PC-3 (cell line): Measurements from ENCODE around the gene GUCY1B1. TPM values are rescaled to one million over a fixed set of nuclear protein-coding genes. Genes with fewer than 3 reads are reported as not detected.

Experiments used
- ATAC-seq: fragments of 200-7000 bp; cut with Tn5 transposase; 2 replicates; pipeline ENCODE4 v1.9.1; 2020; ENCODE audit warnings: mild to moderate bottlenecking, moderate library complexity
- BruUV-seq: library from RNA; stranded (reverse); fragments of 400-500 nt; replicated peaks from 2 replicates; lab custom pipeline; 2021; lab: Mats Ljungman, UMichigan
- CTCF ChIA-PET: fragments of 300-600 bp; sonication (Branson Sonifier 250); formaldehyde crosslinking; loops from one replicate; lab custom pipeline; 2022; ENCODE audit warnings: antibody characterized with exemption; lab: Charles Lee
- POLR2A ChIA-PET: fragments of 300-600 bp; sonication (Branson Sonifier 250); formaldehyde crosslinking; loops from one replicate; lab custom pipeline; 2022; ENCODE audit warnings: antibody characterized with exemption; ENCODE audit not compliant: unreplicated experiment; lab: Charles Lee
- DNase-seq: peaks from one replicate; pipeline ENCODE4 v3.0.0-alpha.2; 2015
- H2AFZ ChIP-seq: fragments of 300-600 bp; sonication (generic); 2 replicates; pipeline ENCODE4 v1.6.0; 2016; ENCODE audit warnings: antibody characterized with exemption, low read length
- H3F3A ChIP-seq: fragments of 300-600 bp; sonication (generic); one replicate; pipeline ENCODE4 v1.6.0; 2017; ENCODE audit warnings: antibody characterized with exemption, low read length, control low read depth, mild to moderate bottlenecking; ENCODE audit not compliant: unreplicated experiment
- H3K27ac ChIP-seq: fragments of 300-600 bp; sonication (generic); 2 replicates; pipeline ENCODE4 v1.5.1; 2016; ENCODE audit warnings: mild to moderate bottlenecking, low read length
- H3K27me3 ChIP-seq: fragments of 300-600 bp; sonication (generic); 2 replicates; pipeline ENCODE4 v1.6.1; 2016; ENCODE audit warnings: low read length, mixed read lengths
- H3K36me3 ChIP-seq: fragments of 300-600 bp; sonication (generic); 2 replicates; pipeline ENCODE4 v1.6.1; 2016; ENCODE audit warnings: low read depth, mixed run types, low read length, mixed read lengths
- H3K4me1 ChIP-seq: fragments of 300-600 bp; sonication (generic); 2 replicates; pipeline ENCODE4 v1.5.1; 2016; ENCODE audit warnings: low read length; ENCODE audit not compliant: insufficient read depth
- H3K4me2 ChIP-seq: fragments of 300-600 bp; sonication (generic); 2 replicates; pipeline ENCODE4 v1.6.0; 2016; ENCODE audit warnings: low read length
- H3K4me3 ChIP-seq: fragments of 300-600 bp; sonication (generic); 2 replicates; pipeline ENCODE4 v1.5.1; 2016; ENCODE audit warnings: mild to moderate bottlenecking, low read length, mixed read lengths
- H3K79me2 ChIP-seq: fragments of 300-600 bp; sonication (generic); 2 replicates; pipeline ENCODE4 v1.6.1; 2017; ENCODE audit warnings: low read length, mixed read lengths
- H3K9ac ChIP-seq: fragments of 300-600 bp; sonication (generic); 2 replicates; pipeline ENCODE4 v1.6.0; 2016; ENCODE audit warnings: mild to moderate bottlenecking, low read length
- H3K9me2 ChIP-seq: fragments of 300-600 bp; sonication (generic); replicated peaks from 2 replicates; pipeline ENCODE4 v1.6.1; 2016; ENCODE audit warnings: mixed run types, low read length, mixed read lengths
- H3K9me3 ChIP-seq: fragments of 300-600 bp; sonication (generic); 2 replicates; pipeline ENCODE4 v1.6.1; 2016; ENCODE audit warnings: low read length, mixed read lengths
- H4K20me1 ChIP-seq: fragments of 300-600 bp; sonication (generic); 2 replicates; pipeline ENCODE4 v1.6.1; 2016; ENCODE audit warnings: low read length, mixed read lengths
- EZH2 ChIP-seq: fragments of 300-600 bp; sonication (generic); IDR thresholded peaks from one replicate; pipeline ENCODE4 v1.6.1; 2017; ENCODE audit warnings: antibody characterized with exemption, mild to moderate bottlenecking, low read length; ENCODE audit not compliant: unreplicated experiment
- EZH2phosphoT487 ChIP-seq: fragments of 300-600 bp; sonication (generic); IDR thresholded peaks from 2 replicates; pipeline ENCODE4 v1.6.1; 2018; ENCODE audit warnings: mild to moderate bottlenecking, antibody characterized with exemption, low read length, borderline replicate concordance
- intact Hi-C: fragments of 100-400 bp; cut with micrococcal nuclease; formaldehyde crosslinking; loops from 2 replicates; pipeline ENCODE4 v1.9.0; 2023
- total RNA-seq: library from RNA; depleted of rRNA; stranded (reverse); fragments of >200 nt; gene quantifications from 2 replicates; pipeline ENCODE4 v1.2.3, GENCODE V29; 2014; rRNA removed
- TF ChIP-seq, protein P1 (sequence below): fragments of 300-600 bp; sonication (generic); conservative IDR thresholded peaks from 2 replicates; pipeline ENCODE4 v1.5.1; 2017; ENCODE audit warnings: antibody characterized with exemption, low read depth, mild to moderate bottlenecking, low read length

The GUCY1B1 gene
- total RNA-seq, 1 experiment from 2014 or later = 4.4 TPM

DNA sequence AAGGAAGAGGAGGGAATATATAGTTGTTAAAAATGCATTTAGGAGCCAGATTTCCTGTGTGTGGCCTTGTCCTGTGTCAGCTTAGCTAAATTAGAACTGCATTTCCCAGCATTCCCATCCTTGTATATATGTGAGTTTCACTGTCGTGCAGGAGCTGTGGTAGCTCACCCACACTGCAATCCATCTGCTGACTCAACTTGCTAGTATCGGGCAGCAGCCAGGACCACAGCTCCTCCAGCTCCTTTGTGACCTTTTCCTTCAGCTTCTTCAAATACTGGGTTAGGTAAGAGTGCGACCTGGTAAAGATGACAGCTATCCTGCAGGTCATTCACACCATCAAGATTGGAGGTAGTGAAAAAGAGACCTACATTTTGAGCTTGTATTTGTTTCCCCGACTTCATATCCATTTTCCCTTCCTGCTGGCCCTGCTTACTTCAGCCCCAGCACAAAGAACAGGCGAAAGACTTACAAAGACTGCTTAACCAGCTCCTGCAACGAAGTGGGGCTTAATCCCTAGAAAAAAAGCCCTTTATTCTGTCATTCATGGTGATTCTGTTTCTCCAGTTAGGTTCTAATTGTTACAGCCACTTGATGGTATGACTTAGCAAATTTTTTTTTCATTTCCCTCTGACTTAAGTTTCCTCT lies 95.9 kb downstream of the GUCY1B1 start:
- H3K4me3 ChIP-seq = no peak overlapping the region
- no peaks in the 10 kb centered on the region for H3F3A ChIP-seq
- BruUV-seq = no TSS peak
- TF ChIP-seq EZH2 (no peak), EZH2phosphoT487 (no peak)
- TF ChIP-seq, protein P1, sequence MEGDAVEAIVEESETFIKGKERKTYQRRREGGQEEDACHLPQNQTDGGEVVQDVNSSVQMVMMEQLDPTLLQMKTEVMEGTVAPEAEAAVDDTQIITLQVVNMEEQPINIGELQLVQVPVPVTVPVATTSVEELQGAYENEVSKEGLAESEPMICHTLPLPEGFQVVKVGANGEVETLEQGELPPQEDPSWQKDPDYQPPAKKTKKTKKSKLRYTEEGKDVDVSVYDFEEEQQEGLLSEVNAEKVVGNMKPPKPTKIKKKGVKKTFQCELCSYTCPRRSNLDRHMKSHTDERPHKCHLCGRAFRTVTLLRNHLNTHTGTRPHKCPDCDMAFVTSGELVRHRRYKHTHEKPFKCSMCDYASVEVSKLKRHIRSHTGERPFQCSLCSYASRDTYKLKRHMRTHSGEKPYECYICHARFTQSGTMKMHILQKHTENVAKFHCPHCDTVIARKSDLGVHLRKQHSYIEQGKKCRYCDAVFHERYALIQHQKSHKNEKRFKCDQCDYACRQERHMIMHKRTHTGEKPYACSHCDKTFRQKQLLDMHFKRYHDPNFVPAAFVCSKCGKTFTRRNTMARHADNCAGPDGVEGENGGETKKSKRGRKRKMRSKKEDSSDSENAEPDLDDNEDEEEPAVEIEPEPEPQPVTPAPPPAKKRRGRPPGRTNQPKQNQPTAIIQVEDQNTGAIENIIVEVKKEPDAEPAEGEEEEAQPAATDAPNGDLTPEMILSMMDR = no peak
- ChIA-PET CTCF (no interaction called here), POLR2A (no interaction called here)
- no peaks in the 10 kb centered on the region for H3K4me1 ChIP-seq
- no peak overlapping the region for H2AFZ ChIP-seq
- no peak overlapping the region for H3K4me2 ChIP-seq
- H3K27ac ChIP-seq = no peak overlapping the region
- H3K9me3 ChIP-seq = no peaks in the 10 kb centered on the region
- H3K27me3 ChIP-seq = no peaks in the 10 kb centered on the region
- no peak for ATAC-seq
- no peaks in the 10 kb centered on the region for H3K79me2 ChIP-seq
- intact Hi-C loops = no loop called here
- no peak overlapping the region for H3K9ac ChIP-seq
- H3K36me3 ChIP-seq = no peaks in the 10 kb centered on the region
- no peaks in the 10 kb centered on the region for H4K20me1 ChIP-seq
- H3K9me2 ChIP-seq = no peaks in the 10 kb centered on the region
- DNase-seq = no peak

DNA sequence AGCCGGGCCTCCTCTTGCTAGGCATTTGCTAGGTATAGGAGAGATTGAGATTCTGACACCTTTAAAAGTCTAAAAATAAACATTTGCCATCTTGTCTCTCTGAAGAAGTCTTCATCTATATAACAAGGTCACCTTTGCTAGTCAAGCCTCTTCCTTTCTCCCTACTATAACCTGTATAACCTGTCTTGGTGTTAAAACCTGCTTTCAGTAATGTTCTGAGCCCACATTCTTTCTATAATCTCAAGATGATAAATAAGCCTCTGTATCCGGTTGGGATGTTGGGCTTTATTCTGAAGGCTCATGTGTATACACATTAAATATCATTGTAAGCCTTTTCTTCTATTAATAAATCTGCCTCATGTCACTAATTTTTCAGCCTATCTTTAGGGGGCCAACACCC lies 97.1 kb downstream of the GUCY1B1 start:
- no peaks in the 10 kb centered on the region for H3F3A ChIP-seq
- no peak overlapping the region for H3K4me2 ChIP-seq
- H3K36me3 ChIP-seq = no peaks in the 10 kb centered on the region
- no peak overlapping the region for H3K4me3 ChIP-seq
- intact Hi-C loops = no loop called here
- ChIA-PET CTCF (no interaction called here), POLR2A (no interaction called here)
- H3K9me3 ChIP-seq = no peaks in the 10 kb centered on the region
- no TSS peak for BruUV-seq
- H3K9ac ChIP-seq = no peak overlapping the region
- no peak for TF ChIP-seq EZH2
- no peak for TF ChIP-seq EZH2phosphoT487
- TF ChIP-seq, protein P1 = no peak
- H4K20me1 ChIP-seq = no peaks in the 10 kb centered on the region
- ATAC-seq = no peak
- no peaks in the 10 kb centered on the region for H3K4me1 ChIP-seq
- H3K79me2 ChIP-seq = no peaks in the 10 kb centered on the region
- H3K9me2 ChIP-seq = no peaks in the 10 kb centered on the region
- no peak overlapping the region for H2AFZ ChIP-seq
- H3K27ac ChIP-seq = no peak overlapping the region
- no peak for DNase-seq
- H3K27me3 ChIP-seq = no peaks in the 10 kb centered on the region

Other genes with a start within 250 kb of the GUCY1B1 start
- gene GUCY1A1, start 92.2 kb upstream of the GUCY1B1 start, total RNA-seq = 9.2 and 9.3 TPM in 2 replicates
- gene ASIC5, start 107.3 kb downstream of the GUCY1B1 start, total RNA-seq = not detected in 2 replicates
- not detected in 2 replicates for gene TDO2, start 144.7 kb downstream of the GUCY1B1 start, total RNA-seq
- gene CTSO, start 194.8 kb downstream of the GUCY1B1 start, total RNA-seq = 1.6 and 2.8 TPM in 2 replicates